GM23338 (cell line): ENCODE results near the gene EXTL1.

ENCODE experiments used
- CREB1 ChIP-seq: fragments of 250-450 bp; sonication (Bioruptor Pico); IDR thresholded peaks from 2 replicates; pipeline ENCODE4 v1.5.0; 2020; ENCODE audit warnings: low read depth, mild to moderate bottlenecking, moderate library complexity
- JUNB ChIP-seq: IDR thresholded peaks from one replicate; pipeline ENCODE4 v1.6.1; 2016; ENCODE audit warnings: antibody characterized with exemption; ENCODE audit not compliant: unreplicated experiment
- TF ChIP-seq, protein P1 (sequence below), 2 experiments: fragments of 200-600 bp in 1 of 2; sonication (generic) in 1 of 2; conservative IDR thresholded peaks; 2 replicates each; pipeline versions ENCODE4 v1.5.1 to v1.6.1; 2016 to 2017; ENCODE audit warnings: antibody characterized with exemption in 2 of 2, low read depth in 2 of 2, mild to moderate bottlenecking in 2 of 2, moderate library complexity in 1 of 2

DNA sequence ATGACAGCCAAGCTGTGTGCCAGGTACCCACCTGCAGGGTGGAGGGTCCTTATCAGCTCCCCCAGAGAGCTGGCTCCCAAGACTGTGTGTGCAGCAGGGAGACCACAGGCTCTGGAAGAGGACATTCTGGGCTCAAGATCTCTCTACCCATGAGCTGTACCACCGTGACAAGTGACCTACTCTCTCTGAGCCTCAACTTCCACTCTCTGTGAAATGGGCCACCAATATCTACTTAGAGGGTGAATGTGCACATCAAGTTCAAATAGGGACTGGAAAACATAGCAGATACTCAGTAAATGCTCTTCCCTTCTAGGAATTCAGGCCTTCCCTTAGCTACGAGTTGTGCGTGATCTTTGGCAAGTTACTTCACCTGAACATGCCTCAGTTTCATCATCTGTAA lies 22.8 kb downstream of the EXTL1 start:
- no peak for TF ChIP-seq JUNB
- TF ChIP-seq, protein P1, sequence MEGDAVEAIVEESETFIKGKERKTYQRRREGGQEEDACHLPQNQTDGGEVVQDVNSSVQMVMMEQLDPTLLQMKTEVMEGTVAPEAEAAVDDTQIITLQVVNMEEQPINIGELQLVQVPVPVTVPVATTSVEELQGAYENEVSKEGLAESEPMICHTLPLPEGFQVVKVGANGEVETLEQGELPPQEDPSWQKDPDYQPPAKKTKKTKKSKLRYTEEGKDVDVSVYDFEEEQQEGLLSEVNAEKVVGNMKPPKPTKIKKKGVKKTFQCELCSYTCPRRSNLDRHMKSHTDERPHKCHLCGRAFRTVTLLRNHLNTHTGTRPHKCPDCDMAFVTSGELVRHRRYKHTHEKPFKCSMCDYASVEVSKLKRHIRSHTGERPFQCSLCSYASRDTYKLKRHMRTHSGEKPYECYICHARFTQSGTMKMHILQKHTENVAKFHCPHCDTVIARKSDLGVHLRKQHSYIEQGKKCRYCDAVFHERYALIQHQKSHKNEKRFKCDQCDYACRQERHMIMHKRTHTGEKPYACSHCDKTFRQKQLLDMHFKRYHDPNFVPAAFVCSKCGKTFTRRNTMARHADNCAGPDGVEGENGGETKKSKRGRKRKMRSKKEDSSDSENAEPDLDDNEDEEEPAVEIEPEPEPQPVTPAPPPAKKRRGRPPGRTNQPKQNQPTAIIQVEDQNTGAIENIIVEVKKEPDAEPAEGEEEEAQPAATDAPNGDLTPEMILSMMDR (conservative IDR thresholded peaks at IDR 0.05; ENCODE audit: low read depth in 2 of 2), result no peak
- TF ChIP-seq CREB1, result no peak
